ENCODE measurements around the gene SVIP. TPM values are rescaled to one million over a fixed set of nuclear protein-coding genes. Genes with fewer than 3 reads are reported as not detected.

Gene SVIP, protein sequence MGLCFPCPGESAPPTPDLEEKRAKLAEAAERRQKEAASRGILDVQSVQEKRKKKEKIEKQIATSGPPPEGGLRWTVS
- 2.8 TPM for total RNA-seq

GRCh38 chr11:22829231-22830081 lies at the start of gene SVIP:
SVIP (minus strand) TSS chr11:22829801; CDS start chr11:22829748, 53 bp downstream.

GRCh38 chr11:22860241-22860640 lies 30.6 kb upstream of the SVIP start, which contains the start of gene CCDC179:
CCDC179 (minus strand) TSS chr11:22860474; CDS start chr11:22860421, 53 bp downstream.

Other genes with a start within 250 kb of the SVIP start
- 21.6 TPM for gene FANCF, start 204.0 kb downstream of the SVIP start, total RNA-seq
- gene GAS2, start 163.2 kb downstream of the SVIP start, total RNA-seq = 12.5 TPM
- gene CCDC179, start 30.7 kb upstream of the SVIP start, total RNA-seq = not detected

Data from parietal lobe (tissue), 1 donor.